GM15510 (cell line): ENCODE data around the gene SLC9A8.

Source experiments
- POLR2A ChIP-seq: IDR thresholded peaks from 3 replicates; pipeline ENCODE4 v1.6.1; 2011; ENCODE audit warnings: borderline replicate concordance; ENCODE audit not compliant: insufficient read length; ENCODE audit errors: extremely low read depth

SLC9A8 gene

GRCh38 chr20:49825521-49826033, 12.9 kb downstream of the SLC9A8 start:
- TF ChIP-seq POLR2A = no peak

- no peak for TF ChIP-seq POLR2A
These were observed 18.6 kb downstream of the SLC9A8 start for GRCh38 chr20:49831022-49831769.

GRCh38 chr20:49831770-49832631, 19.4 kb downstream of the SLC9A8 start:
- no peak for TF ChIP-seq POLR2A

GRCh38 chr20:49832632-49833327, 20.2 kb downstream of the SLC9A8 start:
- TF ChIP-seq POLR2A = no peak

- TF ChIP-seq POLR2A = no peak
These were observed 20.9 kb downstream of the SLC9A8 start for GRCh38 chr20:49833483-49833882.

- no peak for TF ChIP-seq POLR2A
These were observed 22.4 kb downstream of the SLC9A8 start for GRCh38 chr20:49835031-49835430.

- TF ChIP-seq POLR2A = no peak
These were observed 25.9 kb downstream of the SLC9A8 start for GRCh38 chr20:49838546-49838945.

- TF ChIP-seq POLR2A = no peak
These were observed 30.5 kb downstream of the SLC9A8 start for GRCh38 chr20:49843139-49843538.

GRCh38 chr20:49843770-49844380, 31.2 kb downstream of the SLC9A8 start:
- TF ChIP-seq POLR2A = no peak

GRCh38 chr20:49845060-49845459, 32.4 kb downstream of the SLC9A8 start:
- TF ChIP-seq POLR2A = no peak

- TF ChIP-seq POLR2A = no peak
These were observed 33.7 kb downstream of the SLC9A8 start for GRCh38 chr20:49846206-49846807.

GRCh38 chr20:49850463-49851230, 38.0 kb downstream of the SLC9A8 start:
- TF ChIP-seq POLR2A = no peak

GRCh38 chr20:49851231-49851705, 38.6 kb downstream of the SLC9A8 start:
- TF ChIP-seq POLR2A = no peak
